ENCODE data around the gene EHMT1. TPM values are rescaled to one million over a fixed set of nuclear protein-coding genes. Genes with fewer than 3 reads are reported as not detected.

The EHMT1 gene
- total and polyA plus RNA-seq, 2 of the 8 experiments (the other 6 are each of a cell fraction or from before 2014, with no cell fraction given), result 95.7 to 163 TPM

- no peaks in the 10 kb centered on the region for H3K23me2 ChIP-seq (ENCODE audit: low read depth, low read length)
- no peak for TF ChIP-seq GTF2F1 (IDR thresholded peaks at IDR 0.05; ENCODE audit: borderline replicate concordance, low read depth, low read length)
- no peak for TF ChIP-seq SP2 (IDR thresholded peaks at IDR 0.05; ENCODE audit: low read length)
- TF ChIP-seq E2F6 (IDR thresholded peaks at IDR 0.05), result no peak
- no peak for TF ChIP-seq EZH2 (IDR thresholded peaks at IDR 0.05; ENCODE audit: low read depth, low read length, severe bottlenecking)
- no peak for TF ChIP-seq TBP (IDR thresholded peaks at IDR 0.05; ENCODE audit: low read depth, low read length)
- TF ChIP-seq POLR2A (IDR thresholded peaks at IDR 0.05; ENCODE audit: control extremely low read depth in 1 of 2, low read depth in 2 of 2, low read length in 2 of 2), result no peak
- no peak for TF ChIP-seq FOSL1 (IDR thresholded peaks at IDR 0.05; ENCODE audit: insufficient read depth, low read depth, low read length)
- TF ChIP-seq SP4 (IDR thresholded peaks at IDR 0.05; ENCODE audit: low read length), result no peak
- no peak for TF ChIP-seq USF2 (IDR thresholded peaks at IDR 0.05; ENCODE audit: low read length)
- no peak for TF ChIP-seq SIRT6 (IDR thresholded peaks at IDR 0.05; ENCODE audit: low read length)
- no peak for TF ChIP-seq SIN3A (conservative IDR thresholded peaks at IDR 0.05 in 1 of 2, IDR thresholded peaks at IDR 0.05 in 1 of 2; ENCODE audit: low read depth in 1 of 2, low read length in 2 of 2)
- no peak for TF ChIP-seq BACH1 (IDR thresholded peaks at IDR 0.05; ENCODE audit: low read length)
These were observed 183.9 kb downstream of the EHMT1 start for GRCh38 chr9:137802521-137803243.

More at GRCh38 chr9:137802521-137803243, 183.9 kb downstream of the EHMT1 start:
- H3K9ac ChIP-seq (replicated peaks in 1 of 4; ENCODE audit: extremely low read depth in 1 of 4, low read depth in 3 of 4, low read length in 3 of 4), result no peak overlapping the region
- CTCF ChIA-PET (ENCODE audit: partially characterized antibody), result no interaction called here
- H3K36me3 ChIP-seq (ENCODE audit: control insufficient read depth in 2 of 4, insufficient read depth in 4 of 4, low read length in 3 of 4), result peaks cover 18 to 49% (median 39%) of the 10 kb centered on the region in 4 experiments
- H4K8ac ChIP-seq (ENCODE audit: extremely low read depth, insufficient read depth, low read length), result no peak overlapping the region
- POLR2A ChIA-PET (ENCODE audit: partially characterized antibody), result no interaction called here
- no peak overlapping the region for H3K23ac ChIP-seq (ENCODE audit: insufficient read length)
- DNase-seq (ENCODE audit: low read depth in 1 of 2, low spot score in 2 of 2) (no peak), FAIRE-seq (no peak)
- no peak overlapping the region for H3K4me3 ChIP-seq (ENCODE audit: extremely low read depth in 1 of 4, insufficient read depth in 2 of 4, low read depth in 3 of 4, low read length in 4 of 4)
- no peak overlapping the region for H4K5ac ChIP-seq (ENCODE audit: insufficient read length, low read depth, low read length)
- H3K27ac ChIP-seq (ENCODE audit: low read depth, low read length), result no peak overlapping the region
- H3K14ac ChIP-seq (ENCODE audit: insufficient read length), result no peak overlapping the region
- no peak overlapping the region for H3K4me2 ChIP-seq (ENCODE audit: insufficient read depth in 1 of 2, low read depth in 2 of 2, low read length in 2 of 2)
- H2BK12ac ChIP-seq (ENCODE audit: low read depth, low read length), result no peak overlapping the region
- H2BK5ac ChIP-seq (ENCODE audit: low read depth, low read length), result no peak overlapping the region
- peaks cover 0 to 7% of the 10 kb centered on the region in 2 experiments; a peak in 2 of 4 replicates for H3K79me2 ChIP-seq (ENCODE audit: control insufficient read depth in 1 of 2, insufficient read depth in 2 of 2, low read length in 2 of 2)
- no peak overlapping the region for H2BK120ac ChIP-seq (replicated peaks; ENCODE audit: low read depth, low read length)
- H3K56ac ChIP-seq (replicated peaks; ENCODE audit: insufficient read length, low read depth, low read length), result no peak overlapping the region
- H3K4ac ChIP-seq (replicated peaks; ENCODE audit: insufficient read length, low read depth, low read length), result no peak overlapping the region
- H3K4me1 ChIP-seq (replicated peaks in 1 of 4; ENCODE audit: control insufficient read depth in 3 of 4, insufficient read depth in 4 of 4, low read length in 3 of 4), result no peaks in the 10 kb centered on the region
- H2BK15ac ChIP-seq (ENCODE audit: low read length), result no peak overlapping the region
- H2AFZ ChIP-seq (ENCODE audit: low read length), result no peak overlapping the region
- no peak overlapping the region for H2AK5ac ChIP-seq (ENCODE audit: low read depth, low read length)
- H4K20me1 ChIP-seq (replicated peaks in 1 of 2; ENCODE audit: control insufficient read depth in 1 of 2, insufficient read depth in 2 of 2, low read length in 2 of 2), result peaks cover 4 to 10% of the 10 kb centered on the region in 2 experiments
- no peaks in the 10 kb centered on the region for H3K27me3 ChIP-seq (replicated peaks in 1 of 4; ENCODE audit: control insufficient read depth in 3 of 4, extremely low read depth in 1 of 4, insufficient read depth in 3 of 4, low read length in 3 of 4)
- no peak overlapping the region for H3K18ac ChIP-seq (ENCODE audit: extremely low read depth, low read length)
- H3K79me1 ChIP-seq (ENCODE audit: low read depth, low read length), result no peaks in the 10 kb centered on the region; the same call in 1 of the 2 replicates
- 97% methylated on average over 16 of the region's 19 CpGs; no CpG with 5 or more reads in 1 of the 2 experiments for WGBS, 2 experiments (ENCODE audit: extremely low coverage in 1 of 2, insufficient coverage in 1 of 2, insufficient read length in 1 of 2, insufficient replicate concordance in 2 of 2, low coverage in 1 of 2, low lambda C conversion rate in 2 of 2, missing lambda C conversion rate in 1 of 2)
- no peak overlapping the region for H2BK20ac ChIP-seq (ENCODE audit: low read length)
- H3K9me3 ChIP-seq (ENCODE audit: insufficient read depth in 2 of 2, low read depth in 1 of 2, low read length in 1 of 2), result no peaks in the 10 kb centered on the region
- no peak overlapping the region for H4K91ac ChIP-seq (replicated peaks; ENCODE audit: insufficient read length, low read length)

Measured in H1 (cell line).